ENCODE measurements around the gene IMMP2L. TPM values are rescaled to one million over a fixed set of nuclear protein-coding genes. Genes with fewer than 3 reads are reported as not detected.

The IMMP2L gene
- total RNA-seq, 1 experiment from 2014 or later, result 8.6 TPM

- H3K9ac ChIP-seq (ENCODE audit: low read length), result no peak overlapping the region
- H3F3A ChIP-seq (ENCODE audit: low read length, unreplicated experiment), result no peaks in the 10 kb centered on the region
- TF ChIP-seq EZH2phosphoT487 (IDR thresholded peaks at IDR 0.05; ENCODE audit: borderline replicate concordance, low read length), result no peak
- TF ChIP-seq, protein P1, sequence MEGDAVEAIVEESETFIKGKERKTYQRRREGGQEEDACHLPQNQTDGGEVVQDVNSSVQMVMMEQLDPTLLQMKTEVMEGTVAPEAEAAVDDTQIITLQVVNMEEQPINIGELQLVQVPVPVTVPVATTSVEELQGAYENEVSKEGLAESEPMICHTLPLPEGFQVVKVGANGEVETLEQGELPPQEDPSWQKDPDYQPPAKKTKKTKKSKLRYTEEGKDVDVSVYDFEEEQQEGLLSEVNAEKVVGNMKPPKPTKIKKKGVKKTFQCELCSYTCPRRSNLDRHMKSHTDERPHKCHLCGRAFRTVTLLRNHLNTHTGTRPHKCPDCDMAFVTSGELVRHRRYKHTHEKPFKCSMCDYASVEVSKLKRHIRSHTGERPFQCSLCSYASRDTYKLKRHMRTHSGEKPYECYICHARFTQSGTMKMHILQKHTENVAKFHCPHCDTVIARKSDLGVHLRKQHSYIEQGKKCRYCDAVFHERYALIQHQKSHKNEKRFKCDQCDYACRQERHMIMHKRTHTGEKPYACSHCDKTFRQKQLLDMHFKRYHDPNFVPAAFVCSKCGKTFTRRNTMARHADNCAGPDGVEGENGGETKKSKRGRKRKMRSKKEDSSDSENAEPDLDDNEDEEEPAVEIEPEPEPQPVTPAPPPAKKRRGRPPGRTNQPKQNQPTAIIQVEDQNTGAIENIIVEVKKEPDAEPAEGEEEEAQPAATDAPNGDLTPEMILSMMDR (conservative IDR thresholded peaks at IDR 0.05; ENCODE audit: low read depth, low read length), result no peak
- no peak for TF ChIP-seq EZH2 (IDR thresholded peaks at IDR 0.05; ENCODE audit: low read length, unreplicated experiment)
- H3K4me3 ChIP-seq (ENCODE audit: low read length), result no peak overlapping the region
- no peaks in the 10 kb centered on the region for H4K20me1 ChIP-seq (ENCODE audit: low read length)
- BruUV-seq (replicated peaks), result no TSS peak
- ATAC-seq (no peak), DNase-seq (no peak)
- H3K36me3 ChIP-seq (ENCODE audit: low read depth, low read length), result no peaks in the 10 kb centered on the region
- intact Hi-C loops (cut with micrococcal nuclease), result no loop called here
- no peaks in the 10 kb centered on the region for H3K27me3 ChIP-seq (ENCODE audit: low read length)
- H3K9me3 ChIP-seq (ENCODE audit: low read length), result no peaks in the 10 kb centered on the region
- no peak overlapping the region for H3K4me2 ChIP-seq (ENCODE audit: low read length)
- H2AFZ ChIP-seq (ENCODE audit: low read length), result no peak overlapping the region
- ChIA-PET POLR2A (ENCODE audit: unreplicated experiment) (no interaction called here), CTCF (no interaction called here)
- H3K79me2 ChIP-seq (ENCODE audit: low read length), result no peaks in the 10 kb centered on the region
- H3K9me2 ChIP-seq (replicated peaks; ENCODE audit: low read length), result no peaks in the 10 kb centered on the region
- H3K4me1 ChIP-seq (ENCODE audit: insufficient read depth, low read length), result peaks cover 5% of the 10 kb centered on the region
- H3K27ac ChIP-seq (ENCODE audit: low read length), result no peak overlapping the region
These were observed 172.3 kb downstream of the IMMP2L start for GRCh38 chr7:111390000-111390399.

DNA sequence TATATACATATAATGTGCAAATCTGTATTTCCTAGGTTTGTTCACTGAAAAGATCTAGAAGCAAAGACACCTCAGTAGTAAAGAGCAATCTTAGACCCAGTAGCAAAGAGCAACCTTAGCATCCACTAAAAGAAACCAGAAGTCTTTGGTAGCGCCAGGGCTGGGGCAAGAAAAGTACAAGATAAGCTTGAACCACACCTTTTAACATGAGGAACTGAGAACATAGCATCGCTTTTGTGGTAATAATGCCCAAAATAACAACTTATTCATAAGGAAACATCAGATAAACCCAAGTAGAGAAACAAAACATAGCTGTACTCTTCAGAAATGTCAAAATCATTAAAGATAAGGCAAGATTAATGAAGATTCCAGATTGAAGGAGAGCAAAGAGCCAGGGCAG lies 173.4 kb downstream of the IMMP2L start:
- no peak for TF ChIP-seq EZH2 (IDR thresholded peaks at IDR 0.05; ENCODE audit: low read length, unreplicated experiment)
- TF ChIP-seq, protein P1 (conservative IDR thresholded peaks at IDR 0.05; ENCODE audit: low read depth, low read length), result no peak
- no peak for TF ChIP-seq EZH2phosphoT487 (IDR thresholded peaks at IDR 0.05; ENCODE audit: borderline replicate concordance, low read length)
- H3K4me2 ChIP-seq (ENCODE audit: low read length), result no peak overlapping the region
- intact Hi-C loops (cut with micrococcal nuclease), result no loop called here
- no TSS peak for BruUV-seq (replicated peaks)
- H3K36me3 ChIP-seq (ENCODE audit: low read depth, low read length), result no peaks in the 10 kb centered on the region
- H3K27ac ChIP-seq (ENCODE audit: low read length), result no peak overlapping the region
- ATAC-seq, result no peak
- CTCF ChIA-PET, result no interaction called here
- H3K4me3 ChIP-seq (ENCODE audit: low read length), result no peak overlapping the region
- peaks cover 15% of the 10 kb centered on the region for H3K4me1 ChIP-seq (ENCODE audit: insufficient read depth, low read length)
- no peaks in the 10 kb centered on the region for H3K27me3 ChIP-seq (ENCODE audit: low read length)
- H3K9me3 ChIP-seq (ENCODE audit: low read length), result no peaks in the 10 kb centered on the region
- no peaks in the 10 kb centered on the region for H3F3A ChIP-seq (ENCODE audit: low read length, unreplicated experiment)
- H3K79me2 ChIP-seq (ENCODE audit: low read length), result no peaks in the 10 kb centered on the region
- no peaks in the 10 kb centered on the region for H3K9me2 ChIP-seq (replicated peaks; ENCODE audit: low read length)
- H3K9ac ChIP-seq (ENCODE audit: low read length), result no peak overlapping the region
- POLR2A ChIA-PET (ENCODE audit: unreplicated experiment), result no interaction called here
- H2AFZ ChIP-seq (ENCODE audit: low read length), result no peak overlapping the region
- no peaks in the 10 kb centered on the region for H4K20me1 ChIP-seq (ENCODE audit: low read length)
- no peak for DNase-seq

DNA sequence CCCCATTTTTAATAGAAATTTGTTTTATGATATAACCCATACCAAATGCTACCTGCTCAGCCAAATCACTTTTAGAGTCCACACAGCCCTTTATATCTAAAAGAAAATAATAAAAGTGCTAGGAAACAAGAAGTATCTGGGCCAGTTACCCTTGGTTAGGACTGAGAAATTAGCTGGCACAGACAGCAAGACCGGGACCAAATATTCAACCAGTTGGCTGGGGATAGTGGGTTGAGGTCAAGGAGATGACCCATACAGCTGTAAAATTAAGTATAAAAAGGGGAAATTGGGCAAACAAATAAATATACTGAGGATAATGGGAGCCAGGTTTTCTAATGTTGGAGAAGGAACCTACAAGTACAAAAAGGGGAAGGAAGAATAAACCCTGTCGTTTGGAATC lies 174.3 kb downstream of the IMMP2L start:
- no peak overlapping the region for H3K4me2 ChIP-seq (ENCODE audit: low read length)
- no TSS peak for BruUV-seq (replicated peaks)
- intact Hi-C loops (cut with micrococcal nuclease), result no loop called here
- peaks cover 17% of the 10 kb centered on the region for H3K4me1 ChIP-seq (ENCODE audit: insufficient read depth, low read length)
- no peaks in the 10 kb centered on the region for H3K79me2 ChIP-seq (ENCODE audit: low read length)
- no peak for DNase-seq
- no peak overlapping the region for H3K27ac ChIP-seq (ENCODE audit: low read length)
- POLR2A ChIA-PET (ENCODE audit: unreplicated experiment), result no interaction called here
- no peaks in the 10 kb centered on the region for H3K9me3 ChIP-seq (ENCODE audit: low read length)
- H4K20me1 ChIP-seq (ENCODE audit: low read length), result no peaks in the 10 kb centered on the region
- no peaks in the 10 kb centered on the region for H3F3A ChIP-seq (ENCODE audit: low read length, unreplicated experiment)
- TF ChIP-seq EZH2 (IDR thresholded peaks at IDR 0.05; ENCODE audit: low read length, unreplicated experiment) (no peak), EZH2phosphoT487 (IDR thresholded peaks at IDR 0.05; ENCODE audit: borderline replicate concordance, low read length) (no peak)
- TF ChIP-seq, protein P1 (conservative IDR thresholded peaks at IDR 0.05; ENCODE audit: low read depth, low read length), result no peak
- H3K4me3 ChIP-seq (ENCODE audit: low read length), result no peak overlapping the region
- no peak overlapping the region for H2AFZ ChIP-seq (ENCODE audit: low read length)
- ATAC-seq, result no peak
- no peaks in the 10 kb centered on the region for H3K36me3 ChIP-seq (ENCODE audit: low read depth, low read length)
- CTCF ChIA-PET, result no interaction called here
- H3K9ac ChIP-seq (ENCODE audit: low read length), result no peak overlapping the region
- no peaks in the 10 kb centered on the region for H3K9me2 ChIP-seq (replicated peaks; ENCODE audit: low read length)
- no peaks in the 10 kb centered on the region for H3K27me3 ChIP-seq (ENCODE audit: low read length)
